Hepatocyte (in vitro differentiated cells): ENCODE results near the gene OPN3. TPM values are rescaled to one million over a fixed set of nuclear protein-coding genes. Genes with fewer than 3 reads are reported as not detected.
A peak's percentile ranks its signal among the peaks of the same experiment; 100 is the strongest.

Source experiments
- DNase-seq: peaks from one replicate; pipeline ENCODE4 v3.0.0-alpha.2; 2016; ENCODE audit warnings: low spot score
- H2AFZ ChIP-seq: fragments of 200-600 bp; sonication (generic); 2 replicates; pipeline ENCODE4 v1.6.0; 2016; ENCODE audit warnings: antibody characterized with exemption, mild to moderate bottlenecking
- H3K27ac ChIP-seq: fragments of 200-600 bp; sonication (generic); 2 replicates; pipeline ENCODE4 v1.5.1; 2016; ENCODE audit warnings: mild to moderate bottlenecking
- H3K27me3 ChIP-seq: fragments of 200-600 bp; sonication (generic); 2 replicates; pipeline ENCODE4 v1.6.1; 2016
- H3K36me3 ChIP-seq: fragments of 200-600 bp; sonication (generic); replicated peaks from 2 replicates; pipeline ENCODE4 v1.5.1; 2016; ENCODE audit warnings: low read depth; ENCODE audit not compliant: insufficient read depth
- H3K4me1 ChIP-seq: fragments of 200-600 bp; sonication (generic); 2 replicates; pipeline ENCODE4 v1.5.1; 2016; ENCODE audit warnings: mild to moderate bottlenecking, moderate library complexity; ENCODE audit not compliant: insufficient read depth
- H3K4me2 ChIP-seq: fragments of 200-600 bp; sonication (generic); 2 replicates; pipeline ENCODE4 v1.6.0; 2016
- H3K4me3 ChIP-seq: fragments of 200-600 bp; sonication (generic); 2 replicates; pipeline ENCODE4 v1.5.1; 2016; ENCODE audit warnings: mild to moderate bottlenecking
- H3K79me2 ChIP-seq: fragments of 200-600 bp; sonication (generic); 2 replicates; pipeline ENCODE4 v1.6.0; 2017; ENCODE audit warnings: mild to moderate bottlenecking
- H3K9me2 ChIP-seq: fragments of 200-600 bp; sonication (generic); replicated peaks from 2 replicates; pipeline ENCODE4 v1.6.0; 2017; ENCODE audit warnings: mild to moderate bottlenecking; ENCODE audit not compliant: insufficient read depth
- H3K9me3 ChIP-seq: fragments of 200-600 bp; sonication (generic); 2 replicates; pipeline ENCODE4 v1.5.1; 2016; ENCODE audit warnings: low read depth, mild to moderate bottlenecking
- H4K20me1 ChIP-seq: fragments of 200-600 bp; sonication (generic); 2 replicates; pipeline ENCODE4 v1.6.0; 2016; ENCODE audit warnings: mild to moderate bottlenecking; ENCODE audit not compliant: insufficient read depth, poor library complexity, severe bottlenecking
- EZH2 ChIP-seq: fragments of 200-600 bp; sonication (generic); IDR thresholded peaks from 2 replicates; pipeline ENCODE4 v1.6.1; 2016; ENCODE audit warnings: antibody characterized with exemption, mild to moderate bottlenecking, borderline replicate concordance
- EZH2phosphoT487 ChIP-seq: fragments of 200-600 bp; sonication (generic); IDR thresholded peaks from one replicate; pipeline ENCODE4 v1.6.1; 2018; ENCODE audit warnings: antibody characterized with exemption, mild to moderate bottlenecking, low read depth, moderate library complexity; ENCODE audit not compliant: unreplicated experiment, severe bottlenecking
- WGBS: methylation state at CpG from one replicate; pipeline ENCODE4 v1.1.6; 2016; ENCODE audit warnings: low lambda C conversion rate; ENCODE audit errors: missing lambda C conversion rate; 5-methylcytosine and 5-hydroxymethylcytosine counted together
- polyA plus RNA-seq: library from polyadenylated mRNA; unstranded; fragments of >200 nt; fragmentation: Nextera tagmentation; extraction: Ambion mirVana; gene quantifications from 2 replicates; pipeline ENCODE4 v1.2.1, GENCODE V29; 2016
- total RNA-seq: library from RNA; depleted of rRNA; stranded (reverse); fragments of >200 nt; gene quantifications from 2 replicates; pipeline ENCODE4 v1.2.3, GENCODE V29; 2014
- TF ChIP-seq, protein P1 (sequence below): fragments of 200-600 bp; sonication (generic); IDR thresholded peaks from 2 replicates; pipeline ENCODE4 v1.5.1; 2016; ENCODE audit warnings: antibody characterized with exemption, mild to moderate bottlenecking; ENCODE audit not compliant: poor library complexity

The OPN3 gene
- total and polyA plus RNA-seq, 2 experiments from 2014 or later, result 40.0 to 75.8 TPM

GRCh38 chr1:241632987-241633386 lies 7.2 kb downstream of the OPN3 start:
- Histone ChIP-seq H3K4me2 (no peak overlapping the region), H2AFZ (no peak overlapping the region), H3K27me3 (no peaks in the 10 kb centered on the region), H3K27ac (no peak overlapping the region), H3K36me3 (no peaks in the 10 kb centered on the region), H3K79me2 (peaks cover 21% of the 10 kb centered on the region), H3K9me2 (no peaks in the 10 kb centered on the region), H4K20me1 (no peaks in the 10 kb centered on the region), H3K4me1 (peaks cover 8% of the 10 kb centered on the region), H3K4me3 (no peak overlapping the region), H3K9me3 (no peaks in the 10 kb centered on the region)
- 93% methylated on average over 3 of the region's 3 CpGs for WGBS
- TF ChIP-seq EZH2phosphoT487 (no peak), EZH2 (no peak)
- TF ChIP-seq, protein P1, sequence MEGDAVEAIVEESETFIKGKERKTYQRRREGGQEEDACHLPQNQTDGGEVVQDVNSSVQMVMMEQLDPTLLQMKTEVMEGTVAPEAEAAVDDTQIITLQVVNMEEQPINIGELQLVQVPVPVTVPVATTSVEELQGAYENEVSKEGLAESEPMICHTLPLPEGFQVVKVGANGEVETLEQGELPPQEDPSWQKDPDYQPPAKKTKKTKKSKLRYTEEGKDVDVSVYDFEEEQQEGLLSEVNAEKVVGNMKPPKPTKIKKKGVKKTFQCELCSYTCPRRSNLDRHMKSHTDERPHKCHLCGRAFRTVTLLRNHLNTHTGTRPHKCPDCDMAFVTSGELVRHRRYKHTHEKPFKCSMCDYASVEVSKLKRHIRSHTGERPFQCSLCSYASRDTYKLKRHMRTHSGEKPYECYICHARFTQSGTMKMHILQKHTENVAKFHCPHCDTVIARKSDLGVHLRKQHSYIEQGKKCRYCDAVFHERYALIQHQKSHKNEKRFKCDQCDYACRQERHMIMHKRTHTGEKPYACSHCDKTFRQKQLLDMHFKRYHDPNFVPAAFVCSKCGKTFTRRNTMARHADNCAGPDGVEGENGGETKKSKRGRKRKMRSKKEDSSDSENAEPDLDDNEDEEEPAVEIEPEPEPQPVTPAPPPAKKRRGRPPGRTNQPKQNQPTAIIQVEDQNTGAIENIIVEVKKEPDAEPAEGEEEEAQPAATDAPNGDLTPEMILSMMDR, result no peak
- no peak for DNase-seq

GRCh38 chr1:241631674-241632073 lies 8.5 kb downstream of the OPN3 start:
- TF ChIP-seq EZH2 (no peak), EZH2phosphoT487 (no peak)
- TF ChIP-seq, protein P1, result no peak
- no peaks in the 10 kb centered on the region for H3K36me3 ChIP-seq
- H3K9me2 ChIP-seq, result no peaks in the 10 kb centered on the region
- H3K9me3 ChIP-seq, result no peaks in the 10 kb centered on the region
- no peak for DNase-seq
- H2AFZ ChIP-seq, result no peak overlapping the region
- no peak overlapping the region for H3K4me3 ChIP-seq
- peak overlapping the region; percentile 32 for H3K4me2 ChIP-seq
- H3K27me3 ChIP-seq, result no peaks in the 10 kb centered on the region
- H4K20me1 ChIP-seq, result no peaks in the 10 kb centered on the region
- no peaks in the 10 kb centered on the region for H3K4me1 ChIP-seq
- 62% methylated on average over 5 of the region's 5 CpGs for WGBS
- H3K27ac ChIP-seq, result no peak overlapping the region
- H3K79me2 ChIP-seq, result peaks cover 16% of the 10 kb centered on the region

GRCh38 chr1:241630899-241631298 lies 9.3 kb downstream of the OPN3 start:
- H3K9me3 ChIP-seq, result no peaks in the 10 kb centered on the region
- no peak overlapping the region for H2AFZ ChIP-seq
- H3K9me2 ChIP-seq, result no peaks in the 10 kb centered on the region
- no peaks in the 10 kb centered on the region for H3K36me3 ChIP-seq
- TF ChIP-seq, protein P1, result no peak
- TF ChIP-seq EZH2phosphoT487, result no peak
- TF ChIP-seq EZH2, result no peak
- H3K27me3 ChIP-seq, result no peaks in the 10 kb centered on the region
- H4K20me1 ChIP-seq, result no peaks in the 10 kb centered on the region
- H3K79me2 ChIP-seq, result peaks cover 8% of the 10 kb centered on the region
- no peak for DNase-seq
- no peak overlapping the region for H3K4me3 ChIP-seq
- WGBS, result 99% methylated on average over 2 of the region's 2 CpGs
- H3K27ac ChIP-seq, result no peak overlapping the region
- no peaks in the 10 kb centered on the region for H3K4me1 ChIP-seq
- no peak overlapping the region for H3K4me2 ChIP-seq

- DNase-seq, result no peak
- no peaks in the 10 kb centered on the region for H3K27me3 ChIP-seq
- no peak overlapping the region for H2AFZ ChIP-seq
- peaks cover 6% of the 10 kb centered on the region for H3K79me2 ChIP-seq
- no peak overlapping the region for H3K4me3 ChIP-seq
- WGBS, result 65% methylated on average over 1 of the region's 1 CpG
- H3K4me1 ChIP-seq, result no peaks in the 10 kb centered on the region
- no peak overlapping the region for H3K27ac ChIP-seq
- TF ChIP-seq EZH2phosphoT487, result no peak
- no peak for TF ChIP-seq EZH2
- TF ChIP-seq, protein P1, result no peak
- H3K36me3 ChIP-seq, result no peaks in the 10 kb centered on the region
- no peaks in the 10 kb centered on the region for H3K9me3 ChIP-seq
- H4K20me1 ChIP-seq, result no peaks in the 10 kb centered on the region
- no peak overlapping the region for H3K4me2 ChIP-seq
- H3K9me2 ChIP-seq, result no peaks in the 10 kb centered on the region
These were observed 9.7 kb downstream of the OPN3 start for GRCh38 chr1:241630476-241630875.
